ENCODE results near the gene TPST1. TPM values are rescaled to one million over a fixed set of nuclear protein-coding genes. Genes with fewer than 3 reads are reported as not detected.

TPST1 gene
- total and polyA plus RNA-seq, 2 donors (not counting 1 experiment from before 2014, with no cell fraction given) = 81.8 to 151 TPM

DNA sequence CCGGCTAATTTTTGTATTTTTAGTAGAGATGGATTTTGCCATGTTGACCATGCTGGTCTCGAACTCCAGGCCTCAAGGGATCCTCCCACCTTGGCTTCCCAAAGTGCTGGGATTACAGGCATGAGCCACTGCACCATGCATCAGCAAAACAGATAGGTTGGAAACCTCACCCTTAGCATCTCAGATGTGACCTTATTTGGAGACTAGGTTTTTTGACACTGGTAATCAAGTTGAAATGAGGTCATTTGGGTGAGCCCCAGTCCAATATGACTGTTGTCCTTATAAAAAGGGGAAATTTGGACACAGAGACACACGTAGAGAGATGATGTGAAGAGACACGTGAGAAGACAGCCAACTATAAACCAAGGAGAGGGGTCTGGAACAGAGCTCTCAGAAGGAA, 42.5 kb upstream of the TPST1 start:
- no peak overlapping the region for H3K27ac ChIP-seq (ENCODE audit: insufficient read depth, low read length)
- no peaks in the 10 kb centered on the region for H4K20me1 ChIP-seq (ENCODE audit: control insufficient read depth, extremely low read depth, insufficient read depth, low read length)
- H2AFZ ChIP-seq (ENCODE audit: low read length) = no peak overlapping the region
- no peak for TF ChIP-seq EZH2 (IDR thresholded peaks at IDR 0.05; ENCODE audit: low read length, missing control alignments)
- H3K4me1 ChIP-seq (ENCODE audit: control insufficient read depth, extremely low read depth, insufficient read depth, low read length) = no peaks in the 10 kb centered on the region
- no peak overlapping the region for H3K4me2 ChIP-seq (ENCODE audit: extremely low read depth, insufficient read depth, low read length)
- H3K4me3 ChIP-seq (replicated peaks in 1 of 4; ENCODE audit: control extremely low read depth in 1 of 4, insufficient read depth in 1 of 4, low read depth in 3 of 4, low read length in 4 of 4) = no peak overlapping the region
- DNase-seq (ENCODE audit: low read depth in 2 of 2) = no peak
- H3K36me3 ChIP-seq (ENCODE audit: control insufficient read depth, insufficient read depth, low read length) = no peaks in the 10 kb centered on the region
- no peaks in the 10 kb centered on the region for H3K27me3 ChIP-seq (ENCODE audit: control insufficient read depth, insufficient read depth, low read length)
- no peaks in the 10 kb centered on the region for H3K9me3 ChIP-seq (ENCODE audit: control insufficient read depth, insufficient read depth, low read depth, low read length)
- H3K79me2 ChIP-seq (ENCODE audit: control insufficient read depth, insufficient read depth, low read length) = no peaks in the 10 kb centered on the region
- H3K9ac ChIP-seq (ENCODE audit: insufficient read depth, low read length) = no peak overlapping the region

DNA sequence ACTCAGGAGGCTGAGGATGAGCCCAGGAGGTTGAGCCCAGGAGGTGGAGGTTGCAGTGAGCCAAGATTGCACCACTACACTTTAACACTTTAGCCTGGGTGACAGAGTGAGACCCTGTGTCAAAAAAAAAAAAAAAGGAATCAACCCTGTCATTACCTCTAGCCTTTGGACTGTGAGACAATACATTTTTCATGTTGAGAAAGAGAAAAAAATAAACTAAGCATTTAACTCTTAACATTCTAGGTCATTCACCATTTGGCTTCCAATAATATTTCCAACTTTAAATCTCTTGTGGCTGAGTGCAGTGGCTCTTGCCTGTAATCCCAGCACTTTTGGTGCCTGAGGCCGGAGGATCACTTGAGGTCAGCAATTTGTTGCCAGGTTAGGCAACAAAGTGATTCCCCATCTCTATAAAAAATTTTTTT, 41.9 kb upstream of the TPST1 start:
- no peaks in the 10 kb centered on the region for H3K79me2 ChIP-seq (ENCODE audit: control insufficient read depth, insufficient read depth, low read length)
- no peaks in the 10 kb centered on the region for H3K36me3 ChIP-seq (ENCODE audit: control insufficient read depth, insufficient read depth, low read length)
- no peak for DNase-seq (ENCODE audit: low read depth in 2 of 2)
- no peaks in the 10 kb centered on the region for H3K27me3 ChIP-seq (ENCODE audit: control insufficient read depth, insufficient read depth, low read length)
- no peak overlapping the region for H3K4me2 ChIP-seq (ENCODE audit: extremely low read depth, insufficient read depth, low read length)
- TF ChIP-seq, protein P1, sequence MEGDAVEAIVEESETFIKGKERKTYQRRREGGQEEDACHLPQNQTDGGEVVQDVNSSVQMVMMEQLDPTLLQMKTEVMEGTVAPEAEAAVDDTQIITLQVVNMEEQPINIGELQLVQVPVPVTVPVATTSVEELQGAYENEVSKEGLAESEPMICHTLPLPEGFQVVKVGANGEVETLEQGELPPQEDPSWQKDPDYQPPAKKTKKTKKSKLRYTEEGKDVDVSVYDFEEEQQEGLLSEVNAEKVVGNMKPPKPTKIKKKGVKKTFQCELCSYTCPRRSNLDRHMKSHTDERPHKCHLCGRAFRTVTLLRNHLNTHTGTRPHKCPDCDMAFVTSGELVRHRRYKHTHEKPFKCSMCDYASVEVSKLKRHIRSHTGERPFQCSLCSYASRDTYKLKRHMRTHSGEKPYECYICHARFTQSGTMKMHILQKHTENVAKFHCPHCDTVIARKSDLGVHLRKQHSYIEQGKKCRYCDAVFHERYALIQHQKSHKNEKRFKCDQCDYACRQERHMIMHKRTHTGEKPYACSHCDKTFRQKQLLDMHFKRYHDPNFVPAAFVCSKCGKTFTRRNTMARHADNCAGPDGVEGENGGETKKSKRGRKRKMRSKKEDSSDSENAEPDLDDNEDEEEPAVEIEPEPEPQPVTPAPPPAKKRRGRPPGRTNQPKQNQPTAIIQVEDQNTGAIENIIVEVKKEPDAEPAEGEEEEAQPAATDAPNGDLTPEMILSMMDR (conservative IDR thresholded peaks at IDR 0.05 in 1 of 2, IDR thresholded peaks at IDR 0.05 in 1 of 2; ENCODE audit: low read depth in 1 of 2, low read length in 2 of 2) = no peak
- TF ChIP-seq EZH2 (IDR thresholded peaks at IDR 0.05; ENCODE audit: low read length, missing control alignments) = no peak
- H4K20me1 ChIP-seq (ENCODE audit: control insufficient read depth, extremely low read depth, insufficient read depth, low read length) = no peaks in the 10 kb centered on the region
- H3K9me3 ChIP-seq (ENCODE audit: control insufficient read depth, insufficient read depth, low read depth, low read length) = no peaks in the 10 kb centered on the region
- H3K27ac ChIP-seq (ENCODE audit: insufficient read depth, low read length) = no peak overlapping the region
- no peak overlapping the region for H2AFZ ChIP-seq (ENCODE audit: low read length)
- no peaks in the 10 kb centered on the region for H3K4me1 ChIP-seq (ENCODE audit: control insufficient read depth, extremely low read depth, insufficient read depth, low read length)
- no peak overlapping the region for H3K9ac ChIP-seq (ENCODE audit: insufficient read depth, low read length)
- no peak overlapping the region for H3K4me3 ChIP-seq (replicated peaks in 1 of 4; ENCODE audit: control extremely low read depth in 1 of 4, insufficient read depth in 1 of 4, low read depth in 3 of 4, low read length in 4 of 4)

DNA sequence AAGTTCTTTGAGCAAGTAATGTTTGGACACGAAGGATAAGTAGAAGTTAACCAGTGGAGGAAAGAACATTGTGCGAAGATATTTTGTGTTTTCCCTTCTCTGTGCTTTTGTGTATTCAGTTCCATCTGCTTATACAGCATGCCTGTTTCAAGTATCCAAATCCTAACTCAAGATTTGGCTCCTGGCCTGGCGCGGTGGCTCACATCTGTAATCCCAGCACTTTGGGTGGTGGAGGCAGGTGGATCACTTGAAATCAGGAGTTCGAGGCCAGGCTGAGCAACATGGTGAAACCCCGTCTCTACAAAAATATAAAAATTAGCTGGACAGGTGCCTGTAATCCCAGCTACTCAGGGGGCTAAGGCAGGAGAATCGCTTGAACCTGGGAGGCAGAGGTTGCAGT, 40.8 kb upstream of the TPST1 start:
- no peak overlapping the region for H2AFZ ChIP-seq (ENCODE audit: low read length)
- no peaks in the 10 kb centered on the region for H3K27me3 ChIP-seq (ENCODE audit: control insufficient read depth, insufficient read depth, low read length)
- H3K9me3 ChIP-seq (ENCODE audit: control insufficient read depth, insufficient read depth, low read depth, low read length) = no peaks in the 10 kb centered on the region
- DNase-seq (ENCODE audit: low read depth in 2 of 2) = no peak
- no peak for TF ChIP-seq EZH2 (IDR thresholded peaks at IDR 0.05; ENCODE audit: low read length, missing control alignments)
- TF ChIP-seq, protein P1 (conservative IDR thresholded peaks at IDR 0.05 in 1 of 2, IDR thresholded peaks at IDR 0.05 in 1 of 2; ENCODE audit: low read depth in 1 of 2, low read length in 2 of 2) = no peak
- H3K4me1 ChIP-seq (ENCODE audit: control insufficient read depth, extremely low read depth, insufficient read depth, low read length) = no peaks in the 10 kb centered on the region
- H4K20me1 ChIP-seq (ENCODE audit: control insufficient read depth, extremely low read depth, insufficient read depth, low read length) = no peaks in the 10 kb centered on the region
- no peak overlapping the region for H3K4me3 ChIP-seq (replicated peaks in 1 of 4; ENCODE audit: control extremely low read depth in 1 of 4, insufficient read depth in 1 of 4, low read depth in 3 of 4, low read length in 4 of 4)
- H3K27ac ChIP-seq (ENCODE audit: insufficient read depth, low read length) = no peak overlapping the region
- no peak overlapping the region for H3K9ac ChIP-seq (ENCODE audit: insufficient read depth, low read length)
- no peaks in the 10 kb centered on the region for H3K79me2 ChIP-seq (ENCODE audit: control insufficient read depth, insufficient read depth, low read length)
- no peaks in the 10 kb centered on the region for H3K36me3 ChIP-seq (ENCODE audit: control insufficient read depth, insufficient read depth, low read length)
- H3K4me2 ChIP-seq (ENCODE audit: extremely low read depth, insufficient read depth, low read length) = no peak overlapping the region
